CD4-positive, alpha-beta T cell treated with Interleukin-2 at 100 ng/mL for 4 hours (primary cell): ENCODE measurements around the gene LOXL4.
"Not testable (repeated sequence)": the region's sequence is repeated elsewhere in the genome, so short reads cannot be mapped to it uniquely, and the experiment has no call there.

Source experiments
- DNase-seq: peaks from one replicate; pipeline ENCODE4 v3.0.0-alpha.2; 2020; ENCODE audit warnings: low spot score

LOXL4 gene

GRCh38 chr10:98244141-98244540 is 23.9 kb downstream of the LOXL4 start:
- no peak for DNase-seq

- DNase-seq = no peak
Measured at GRCh38 chr10:98242823-98243222, 25.2 kb downstream of the LOXL4 start.

DNA sequence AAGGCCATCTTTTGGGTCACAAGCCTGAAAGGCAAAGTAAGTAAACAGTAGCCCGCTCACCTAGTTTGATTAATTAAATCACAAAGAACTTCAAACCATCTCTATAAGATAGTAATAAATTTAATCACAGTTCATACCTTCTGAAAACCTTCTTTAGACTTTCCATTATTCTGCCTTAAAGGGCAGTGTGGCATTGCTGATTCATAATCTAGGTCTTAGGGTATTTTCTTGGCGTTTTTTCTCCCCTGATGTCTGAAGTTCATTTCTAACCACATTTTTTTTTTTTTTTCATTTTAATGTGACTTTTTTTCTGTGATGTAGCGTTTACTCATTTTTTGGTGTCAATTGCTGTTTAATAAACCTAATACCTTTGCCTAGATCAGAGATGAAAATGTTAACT is 27.5 kb downstream of the LOXL4 start:
- no peak for DNase-seq

GRCh38 chr10:98238391-98238790 is 29.6 kb downstream of the LOXL4 start:
- no peak for DNase-seq

DNA sequence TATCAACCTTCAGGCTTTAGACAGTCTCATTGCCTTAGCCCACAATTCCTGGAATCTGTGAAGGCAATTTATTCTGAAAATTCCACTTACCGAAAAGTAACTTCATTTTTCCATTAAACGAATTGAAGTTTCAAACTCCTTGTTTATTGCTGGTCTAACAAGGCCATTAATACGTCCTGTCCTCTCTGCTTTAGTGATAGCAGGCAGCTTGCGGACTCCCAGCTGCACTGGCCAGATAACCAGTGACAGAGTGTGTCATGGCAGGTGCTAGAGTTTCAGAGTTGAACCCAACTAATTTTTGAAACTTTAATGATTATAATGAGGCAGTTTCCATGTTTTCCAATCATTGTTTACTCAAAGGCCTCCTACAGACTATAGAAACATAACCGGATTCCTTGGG is 31.1 kb downstream of the LOXL4 start:
- DNase-seq = no peak

- DNase-seq = no peak
Measured at GRCh38 chr10:98235846-98236245, 32.1 kb downstream of the LOXL4 start.

- DNase-seq = no peak
Measured at GRCh38 chr10:98231417-98231816, 36.6 kb downstream of the LOXL4 start.

GRCh38 chr10:98228266-98228665 is 39.7 kb downstream of the LOXL4 start:
- not testable (repeated sequence) for DNase-seq

DNA sequence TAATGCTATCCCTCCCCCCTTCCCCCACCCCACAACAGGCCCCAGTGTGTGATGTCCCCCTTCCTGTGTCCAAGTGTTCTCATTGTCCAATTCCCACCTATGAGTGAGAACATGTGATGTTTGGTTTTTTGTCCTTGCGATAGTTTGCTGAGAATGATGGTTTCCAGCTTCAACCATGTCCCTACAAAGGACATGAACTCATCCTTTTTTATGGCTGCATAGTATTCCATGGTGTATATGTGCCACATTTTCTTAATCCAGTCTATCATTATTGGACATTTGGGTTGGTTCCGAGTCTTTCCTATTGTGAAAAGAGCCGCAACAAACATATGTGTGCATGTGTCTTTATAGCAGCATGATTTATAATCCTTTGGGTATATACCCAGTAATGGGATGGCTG is 40.3 kb downstream of the LOXL4 start:
- DNase-seq = not testable (repeated sequence)

GRCh38 chr10:98226508-98227144 is 41.4 kb downstream of the LOXL4 start:
- DNase-seq = no peak

- DNase-seq = no peak
Measured at GRCh38 chr10:98224996-98225395, 43.0 kb downstream of the LOXL4 start.

- no peak for DNase-seq
Measured at GRCh38 chr10:98224509-98224908, 43.5 kb downstream of the LOXL4 start.

DNA sequence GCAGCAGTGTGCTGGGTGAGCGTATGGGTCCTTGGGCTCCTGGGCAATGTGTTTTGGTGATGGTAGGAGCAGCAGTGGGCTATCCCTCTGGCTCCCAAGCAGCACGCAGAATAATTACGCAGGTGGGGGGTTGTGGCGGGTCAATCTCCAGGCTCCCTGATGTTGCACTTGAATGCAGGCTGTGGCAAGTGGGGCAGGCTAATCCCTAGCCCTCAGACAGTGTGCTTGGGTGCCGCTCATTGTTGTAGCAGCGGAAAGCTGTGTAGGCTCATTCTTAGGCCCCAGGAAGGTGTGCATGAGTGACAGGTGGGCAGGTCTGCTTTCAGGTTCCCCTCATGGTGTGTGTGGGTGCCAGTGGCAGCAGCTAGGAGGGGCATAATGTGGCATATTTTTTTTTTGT is 44.1 kb downstream of the LOXL4 start:
- no peak for DNase-seq

- DNase-seq = no peak
Measured at GRCh38 chr10:98217801-98218200, 50.2 kb downstream of the LOXL4 start.

DNA sequence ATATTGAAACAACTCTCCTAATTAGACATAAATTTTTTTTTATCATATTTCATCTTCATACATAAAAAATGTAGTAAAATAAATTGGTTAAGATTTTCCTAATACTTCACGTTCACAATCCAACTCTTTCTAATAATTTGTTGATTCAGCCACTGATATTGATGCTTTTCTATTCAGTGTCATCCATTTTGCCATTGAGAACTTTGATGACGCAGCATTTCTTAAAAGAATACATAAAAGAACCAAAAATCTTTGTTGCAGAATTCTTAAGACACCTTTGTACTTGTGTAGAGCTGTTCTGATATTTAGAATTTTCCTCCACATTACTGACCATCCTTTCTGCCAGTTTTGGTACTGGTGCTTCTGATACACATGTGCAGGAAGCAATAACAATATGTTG is 52.6 kb downstream of the LOXL4 start:
- no peak for DNase-seq

- no peak for DNase-seq
Measured at GRCh38 chr10:98213740-98214139, 54.3 kb downstream of the LOXL4 start.

DNA sequence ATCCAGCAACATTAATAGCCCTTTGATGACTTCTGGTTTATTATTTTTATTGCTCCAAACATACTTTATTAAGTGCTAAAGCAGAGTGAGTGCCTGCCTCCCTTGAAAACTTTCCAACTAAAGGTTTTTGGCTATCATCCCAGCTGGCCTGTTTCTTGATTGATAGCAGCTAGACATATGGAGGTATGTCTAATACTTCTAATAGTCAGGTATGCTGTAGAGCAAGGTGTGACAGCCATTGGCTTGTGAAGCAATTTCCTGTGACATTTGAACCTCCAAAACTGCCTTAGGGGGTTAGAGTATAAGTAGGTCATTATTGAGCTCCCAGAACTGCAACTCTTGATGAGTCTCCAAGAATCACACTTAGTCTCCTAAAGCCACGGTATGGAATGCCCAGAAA is 55.8 kb downstream of the LOXL4 start:
- DNase-seq = no peak

- no peak for DNase-seq
Measured at GRCh38 chr10:98209441-98209840, 58.6 kb downstream of the LOXL4 start.

DNA sequence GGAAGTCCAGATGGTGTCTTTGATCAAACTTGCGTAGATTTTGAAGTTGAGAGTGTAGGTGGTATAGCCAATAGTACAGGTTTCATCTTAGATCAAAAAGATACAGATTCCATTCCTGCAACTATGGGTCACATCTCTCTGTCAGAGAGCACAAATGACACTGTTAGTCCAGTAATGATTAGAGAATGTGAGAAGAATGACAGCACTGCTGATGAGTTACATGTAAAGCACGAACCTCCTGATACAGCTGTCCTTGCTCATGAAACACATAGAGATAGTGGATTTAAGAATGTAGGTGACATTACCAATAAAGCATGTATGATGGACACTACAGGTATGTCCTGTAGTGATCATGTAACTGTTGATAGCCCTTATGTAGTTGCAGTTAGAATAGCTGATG is 59.1 kb downstream of the LOXL4 start:
- DNase-seq = no peak

- no peak for DNase-seq
Measured at GRCh38 chr10:98205351-98205750, 62.6 kb downstream of the LOXL4 start.

DNA sequence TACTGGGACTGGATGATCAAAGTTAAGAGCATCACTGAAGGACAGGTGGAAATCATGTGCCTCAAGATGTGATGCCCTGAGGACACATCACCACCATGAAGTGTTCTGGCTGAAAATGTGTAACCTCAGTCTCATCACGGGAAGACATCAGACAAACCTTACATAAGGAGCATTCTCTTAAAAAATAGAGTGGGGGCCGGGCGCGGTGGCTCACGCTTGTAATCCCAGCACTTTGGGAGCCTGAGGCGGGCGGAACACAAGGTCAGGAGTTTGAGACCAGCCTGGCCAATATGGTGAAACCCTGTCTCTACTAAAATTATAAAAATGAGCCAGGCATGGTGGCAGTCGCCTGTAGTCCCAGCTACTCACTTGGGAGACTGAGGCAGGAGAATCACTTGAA is 65.6 kb downstream of the LOXL4 start:
- DNase-seq = no peak

DNA sequence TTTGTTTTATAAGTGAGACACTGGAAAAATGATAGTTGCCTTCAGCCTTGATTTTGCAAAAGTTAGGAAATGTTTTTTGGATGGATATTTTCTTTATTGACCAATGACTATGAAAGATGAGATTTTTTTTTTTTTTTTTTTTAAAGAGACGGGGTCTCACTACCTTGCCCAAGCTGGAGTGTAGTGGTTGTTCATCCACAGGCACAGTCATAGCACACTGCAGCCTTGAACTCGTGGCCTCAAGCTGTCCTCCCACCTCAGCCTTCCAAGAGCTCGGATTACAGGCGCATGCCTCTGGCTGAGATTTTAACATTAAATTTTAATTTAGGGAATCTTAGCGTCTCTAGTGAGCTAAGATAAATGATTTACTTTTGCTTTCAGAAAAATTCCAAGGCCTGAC is 66.2 kb downstream of the LOXL4 start:
- no peak for DNase-seq
